Liver (tissue), 9 donors: ENCODE results near the gene OLFML3. TPM values are rescaled to one million over a fixed set of nuclear protein-coding genes. Genes with fewer than 3 reads are reported as not detected.

Source experiments
- DNase-seq: peaks from one replicate; pipeline ENCODE4 v3.0.0-alpha.2; 2017; ENCODE audit warnings: low spot score
- H3K27ac ChIP-seq, 2 donors: one replicate each; pipeline ENCODE4 v1.7.0; 2013; ENCODE audit warnings: inconsistent platforms in 2 of 2, low read length in 2 of 2, control low read depth in 1 of 2, low read depth in 1 of 2, mild to moderate bottlenecking in 1 of 2
- H3K27me3 ChIP-seq, 4 donors: one replicate each; pipeline versions ENCODE4 v1.6.1 to v1.7.0; 2013; ENCODE audit warnings: low read length in 3 of 4, inconsistent platforms in 1 of 4, mild to moderate bottlenecking in 1 of 4, moderate library complexity in 1 of 4; ENCODE audit not compliant: control insufficient read depth in 4 of 4, insufficient read depth in 4 of 4
- H3K36me3 ChIP-seq, 4 donors: one replicate each; pipeline versions ENCODE4 v1.6.1 to v1.7.0; 2013; ENCODE audit warnings: low read length in 3 of 4, mild to moderate bottlenecking in 3 of 4, low read depth in 1 of 4, moderate library complexity in 1 of 4; ENCODE audit not compliant: control insufficient read depth in 4 of 4, insufficient read depth in 3 of 4
- H3K4me1 ChIP-seq, 4 donors: one replicate each; pipeline versions ENCODE4 v1.6.1 to v1.7.0; 2013; ENCODE audit warnings: low read length in 3 of 4, mild to moderate bottlenecking in 3 of 4, moderate library complexity in 1 of 4; ENCODE audit not compliant: control insufficient read depth in 4 of 4, insufficient read depth in 4 of 4
- H3K4me3 ChIP-seq, 3 donors: one replicate each; pipeline versions ENCODE4 v1.6.1 to v1.7.0; 2013; ENCODE audit warnings: low read length in 3 of 3, control low read depth in 1 of 3, low read depth in 1 of 3, mild to moderate bottlenecking in 1 of 3
- H3K9ac ChIP-seq, 2 donors: one replicate each; pipeline ENCODE4 v1.7.0; 2013; ENCODE audit warnings: low read length in 2 of 2, mild to moderate bottlenecking in 2 of 2, moderate library complexity in 2 of 2, control low read depth in 1 of 2, low read depth in 1 of 2
- H3K9me3 ChIP-seq, 4 donors: one replicate each; pipeline versions ENCODE4 v1.6.1 to v1.7.0; 2013; ENCODE audit warnings: low read length in 3 of 4; ENCODE audit not compliant: control insufficient read depth in 4 of 4
- EGR1 ChIP-seq, 2 donors: IDR thresholded peaks; 2 replicates each; pipeline ENCODE4 v1.6.1; 2016 to 2018; ENCODE audit warnings: antibody characterized with exemption in 2 of 2, low read depth in 2 of 2
- FOXA2 ChIP-seq: IDR thresholded peaks from 2 replicates; pipeline ENCODE4 v1.6.1; 2016; ENCODE audit warnings: antibody characterized with exemption
- GABPA ChIP-seq, 2 donors: IDR thresholded peaks in 1 of 2; conservative IDR thresholded peaks in 1 of 2; 2 replicates each; pipeline ENCODE4 v1.6.1; 2016; ENCODE audit warnings: antibody characterized with exemption in 2 of 2, mild to moderate bottlenecking in 1 of 2, moderate library complexity in 1 of 2
- HNF4A ChIP-seq, 2 donors: conservative IDR thresholded peaks; 2 replicates each; pipeline ENCODE4 v1.6.1; 2016; ENCODE audit warnings: antibody characterized with exemption in 2 of 2, mild to moderate bottlenecking in 2 of 2
- HNF4G ChIP-seq: IDR thresholded peaks from 2 replicates; pipeline ENCODE4 v1.6.1; 2016; ENCODE audit warnings: antibody characterized with exemption
- JUND ChIP-seq, 2 donors: IDR thresholded peaks; 2 replicates each; pipeline ENCODE4 v1.6.1; 2016; ENCODE audit warnings: antibody characterized with exemption in 2 of 2
- SP1 ChIP-seq: IDR thresholded peaks from 2 replicates; pipeline ENCODE4 v1.6.1; 2018; ENCODE audit warnings: antibody characterized with exemption, mild to moderate bottlenecking
- TAF1 ChIP-seq: conservative IDR thresholded peaks from 2 replicates; pipeline ENCODE4 v1.6.1; 2016; ENCODE audit warnings: antibody characterized with exemption, mild to moderate bottlenecking
- YY1 ChIP-seq: IDR thresholded peaks from 2 replicates; pipeline ENCODE4 v1.6.1; 2016; ENCODE audit warnings: antibody characterized with exemption, mild to moderate bottlenecking
- WGBS: extraction: QIAGEN DNeasy Blood & Tissue Kit; methylation state at CpG from one replicate; pipeline ENCODE4 v1.1.7; 2013; 5-methylcytosine and 5-hydroxymethylcytosine counted together
- polyA plus RNA-seq, 2 donors: library from polyadenylated mRNA; stranded (reverse) in 1 of 2; unstranded in 1 of 2; fragments of 200-250 nt in 1 of 2; fragments of >200 nt in 1 of 2; fragmentation: Nextera tagmentation in 1 of 2; extraction: Ambion mirVana in 1 of 2; gene quantifications; one replicate each; pipeline versions ENCODE4 v1.2.1 to v1.2.3, GENCODE V29; 2013 to 2015
- total RNA-seq, 2 donors: library from RNA; depleted of rRNA; stranded (reverse); fragments of >200 nt; gene quantifications; one replicate each; pipeline ENCODE4 v1.2.3, GENCODE V29; 2014
- TF ChIP-seq, protein P1 (sequence below): IDR thresholded peaks from 2 replicates; pipeline ENCODE4 v1.6.1; 2016; ENCODE audit warnings: antibody characterized with exemption
- TF ChIP-seq, protein P2 (sequence below): IDR thresholded peaks from 2 replicates; pipeline ENCODE4 v1.6.1; 2016; ENCODE audit warnings: antibody characterized with exemption
- TF ChIP-seq, protein P3 (sequence below): fragments of 150-350 bp; IDR thresholded peaks from 2 replicates; pipeline ENCODE4 v1.5.1; 2017; ENCODE audit warnings: improper control_type of control experiment, low read depth, low read length; ENCODE audit not compliant: missing input control
- TF ChIP-seq, protein P4 (sequence below): IDR thresholded peaks from 2 replicates; pipeline ENCODE4 v1.6.1; 2016; ENCODE audit warnings: antibody characterized with exemption, mild to moderate bottlenecking
- donor health status: healthy.
- donor health status: healthy.
- donor health status: healthy.
- donor health status: healthy.
- donor health status: healthy.

The OLFML3 gene
- total and polyA plus RNA-seq, 4 donors, result 8.3 to 16.7 (median 12.2) TPM

GRCh38 chr1:114022877-114023276 lies 43.6 kb downstream of the OLFML3 start:
- Histone ChIP-seq H3K27me3 (no peaks in the 10 kb centered on the region), H3K9ac (no peak overlapping the region), H3K9me3 (no peaks in the 10 kb centered on the region), H3K27ac (no peak overlapping the region), H3K36me3 (no peaks in the 10 kb centered on the region), H3K4me3 (no peak overlapping the region), H3K4me1 (no peaks in the 10 kb centered on the region)
- TF ChIP-seq, protein P1, sequence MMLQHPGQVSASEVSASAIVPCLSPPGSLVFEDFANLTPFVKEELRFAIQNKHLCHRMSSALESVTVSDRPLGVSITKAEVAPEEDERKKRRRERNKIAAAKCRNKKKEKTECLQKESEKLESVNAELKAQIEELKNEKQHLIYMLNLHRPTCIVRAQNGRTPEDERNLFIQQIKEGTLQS, result no peak
- no peak for TF ChIP-seq GABPA (IDR thresholded peaks at IDR 0.05 in 1 of 2, conservative IDR thresholded peaks at IDR 0.05 in 1 of 2)
- TF ChIP-seq, protein P2, sequence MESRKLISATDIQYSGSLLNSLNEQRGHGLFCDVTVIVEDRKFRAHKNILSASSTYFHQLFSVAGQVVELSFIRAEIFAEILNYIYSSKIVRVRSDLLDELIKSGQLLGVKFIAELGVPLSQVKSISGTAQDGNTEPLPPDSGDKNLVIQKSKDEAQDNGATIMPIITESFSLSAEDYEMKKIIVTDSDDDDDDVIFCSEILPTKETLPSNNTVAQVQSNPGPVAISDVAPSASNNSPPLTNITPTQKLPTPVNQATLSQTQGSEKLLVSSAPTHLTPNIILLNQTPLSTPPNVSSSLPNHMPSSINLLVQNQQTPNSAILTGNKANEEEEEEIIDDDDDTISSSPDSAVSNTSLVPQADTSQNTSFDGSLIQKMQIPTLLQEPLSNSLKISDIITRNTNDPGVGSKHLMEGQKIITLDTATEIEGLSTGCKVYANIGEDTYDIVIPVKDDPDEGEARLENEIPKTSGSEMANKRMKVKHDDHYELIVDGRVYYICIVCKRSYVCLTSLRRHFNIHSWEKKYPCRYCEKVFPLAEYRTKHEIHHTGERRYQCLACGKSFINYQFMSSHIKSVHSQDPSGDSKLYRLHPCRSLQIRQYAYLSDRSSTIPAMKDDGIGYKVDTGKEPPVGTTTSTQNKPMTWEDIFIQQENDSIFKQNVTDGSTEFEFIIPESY, result no peak
- DNase-seq, result no peak
- 94% methylated on average over 2 of the region's 2 CpGs for WGBS

GRCh38 chr1:114023377-114023776 lies 44.1 kb downstream of the OLFML3 start:
- no peak for DNase-seq
- H3K9me3 ChIP-seq, result no peaks in the 10 kb centered on the region
- no peaks in the 10 kb centered on the region for H3K27me3 ChIP-seq
- no peak for TF ChIP-seq YY1
- no peak for TF ChIP-seq EGR1 (IDR thresholded peaks at IDR 0.05; ENCODE audit: low read depth in 2 of 2)
- TF ChIP-seq, protein P3, sequence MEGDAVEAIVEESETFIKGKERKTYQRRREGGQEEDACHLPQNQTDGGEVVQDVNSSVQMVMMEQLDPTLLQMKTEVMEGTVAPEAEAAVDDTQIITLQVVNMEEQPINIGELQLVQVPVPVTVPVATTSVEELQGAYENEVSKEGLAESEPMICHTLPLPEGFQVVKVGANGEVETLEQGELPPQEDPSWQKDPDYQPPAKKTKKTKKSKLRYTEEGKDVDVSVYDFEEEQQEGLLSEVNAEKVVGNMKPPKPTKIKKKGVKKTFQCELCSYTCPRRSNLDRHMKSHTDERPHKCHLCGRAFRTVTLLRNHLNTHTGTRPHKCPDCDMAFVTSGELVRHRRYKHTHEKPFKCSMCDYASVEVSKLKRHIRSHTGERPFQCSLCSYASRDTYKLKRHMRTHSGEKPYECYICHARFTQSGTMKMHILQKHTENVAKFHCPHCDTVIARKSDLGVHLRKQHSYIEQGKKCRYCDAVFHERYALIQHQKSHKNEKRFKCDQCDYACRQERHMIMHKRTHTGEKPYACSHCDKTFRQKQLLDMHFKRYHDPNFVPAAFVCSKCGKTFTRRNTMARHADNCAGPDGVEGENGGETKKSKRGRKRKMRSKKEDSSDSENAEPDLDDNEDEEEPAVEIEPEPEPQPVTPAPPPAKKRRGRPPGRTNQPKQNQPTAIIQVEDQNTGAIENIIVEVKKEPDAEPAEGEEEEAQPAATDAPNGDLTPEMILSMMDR, result no peak
- no peak for TF ChIP-seq TAF1
- TF ChIP-seq HNF4A (conservative IDR thresholded peaks at IDR 0.05), result no peak
- no peak for TF ChIP-seq HNF4G
- no peak for TF ChIP-seq JUND (IDR thresholded peaks at IDR 0.05)
- TF ChIP-seq, protein P2, result no peak
- no peak for TF ChIP-seq SP1
- TF ChIP-seq, protein P4, sequence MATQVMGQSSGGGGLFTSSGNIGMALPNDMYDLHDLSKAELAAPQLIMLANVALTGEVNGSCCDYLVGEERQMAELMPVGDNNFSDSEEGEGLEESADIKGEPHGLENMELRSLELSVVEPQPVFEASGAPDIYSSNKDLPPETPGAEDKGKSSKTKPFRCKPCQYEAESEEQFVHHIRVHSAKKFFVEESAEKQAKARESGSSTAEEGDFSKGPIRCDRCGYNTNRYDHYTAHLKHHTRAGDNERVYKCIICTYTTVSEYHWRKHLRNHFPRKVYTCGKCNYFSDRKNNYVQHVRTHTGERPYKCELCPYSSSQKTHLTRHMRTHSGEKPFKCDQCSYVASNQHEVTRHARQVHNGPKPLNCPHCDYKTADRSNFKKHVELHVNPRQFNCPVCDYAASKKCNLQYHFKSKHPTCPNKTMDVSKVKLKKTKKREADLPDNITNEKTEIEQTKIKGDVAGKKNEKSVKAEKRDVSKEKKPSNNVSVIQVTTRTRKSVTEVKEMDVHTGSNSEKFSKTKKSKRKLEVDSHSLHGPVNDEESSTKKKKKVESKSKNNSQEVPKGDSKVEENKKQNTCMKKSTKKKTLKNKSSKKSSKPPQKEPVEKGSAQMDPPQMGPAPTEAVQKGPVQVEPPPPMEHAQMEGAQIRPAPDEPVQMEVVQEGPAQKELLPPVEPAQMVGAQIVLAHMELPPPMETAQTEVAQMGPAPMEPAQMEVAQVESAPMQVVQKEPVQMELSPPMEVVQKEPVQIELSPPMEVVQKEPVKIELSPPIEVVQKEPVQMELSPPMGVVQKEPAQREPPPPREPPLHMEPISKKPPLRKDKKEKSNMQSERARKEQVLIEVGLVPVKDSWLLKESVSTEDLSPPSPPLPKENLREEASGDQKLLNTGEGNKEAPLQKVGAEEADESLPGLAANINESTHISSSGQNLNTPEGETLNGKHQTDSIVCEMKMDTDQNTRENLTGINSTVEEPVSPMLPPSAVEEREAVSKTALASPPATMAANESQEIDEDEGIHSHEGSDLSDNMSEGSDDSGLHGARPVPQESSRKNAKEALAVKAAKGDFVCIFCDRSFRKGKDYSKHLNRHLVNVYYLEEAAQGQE, result no peak
- no peak for TF ChIP-seq FOXA2
- H3K4me1 ChIP-seq, result no peaks in the 10 kb centered on the region
- no peak overlapping the region for H3K27ac ChIP-seq
- no peak overlapping the region for H3K9ac ChIP-seq
- H3K36me3 ChIP-seq, result no peaks in the 10 kb centered on the region
- WGBS, result 89% methylated on average over 6 of the region's 6 CpGs
- H3K4me3 ChIP-seq, result no peak overlapping the region
